ENCODE data around the gene PCNX2.

GRCh38 chr1:232951605-232952004, 343.9 kb downstream of the PCNX2 start:
- TF ChIP-seq CTCF (IDR thresholded peaks at IDR 0.05) (no peak), EP300 (IDR thresholded peaks at IDR 0.05) (no peak), POLR2A (IDR thresholded peaks at IDR 0.05) (no peak)
